Ureter (tissue), 1 donor: ENCODE measurements around the gene EN2. TPM values are rescaled to one million over a fixed set of nuclear protein-coding genes. Genes with fewer than 3 reads are reported as not detected.

Experiments used
- DNase-seq: peaks from one replicate; pipeline ENCODE4 v3.0.0-alpha.2; 2020; ENCODE audit warnings: low spot score
- total RNA-seq: library from RNA; stranded (reverse); gene quantifications from one replicate; pipeline ENCODE4 v1.2.4, GENCODE V29; 2023
- donor health status: DM: yes; HTN: yes; CAD: no.

Gene EN2
- total RNA-seq = not detected

DNA sequence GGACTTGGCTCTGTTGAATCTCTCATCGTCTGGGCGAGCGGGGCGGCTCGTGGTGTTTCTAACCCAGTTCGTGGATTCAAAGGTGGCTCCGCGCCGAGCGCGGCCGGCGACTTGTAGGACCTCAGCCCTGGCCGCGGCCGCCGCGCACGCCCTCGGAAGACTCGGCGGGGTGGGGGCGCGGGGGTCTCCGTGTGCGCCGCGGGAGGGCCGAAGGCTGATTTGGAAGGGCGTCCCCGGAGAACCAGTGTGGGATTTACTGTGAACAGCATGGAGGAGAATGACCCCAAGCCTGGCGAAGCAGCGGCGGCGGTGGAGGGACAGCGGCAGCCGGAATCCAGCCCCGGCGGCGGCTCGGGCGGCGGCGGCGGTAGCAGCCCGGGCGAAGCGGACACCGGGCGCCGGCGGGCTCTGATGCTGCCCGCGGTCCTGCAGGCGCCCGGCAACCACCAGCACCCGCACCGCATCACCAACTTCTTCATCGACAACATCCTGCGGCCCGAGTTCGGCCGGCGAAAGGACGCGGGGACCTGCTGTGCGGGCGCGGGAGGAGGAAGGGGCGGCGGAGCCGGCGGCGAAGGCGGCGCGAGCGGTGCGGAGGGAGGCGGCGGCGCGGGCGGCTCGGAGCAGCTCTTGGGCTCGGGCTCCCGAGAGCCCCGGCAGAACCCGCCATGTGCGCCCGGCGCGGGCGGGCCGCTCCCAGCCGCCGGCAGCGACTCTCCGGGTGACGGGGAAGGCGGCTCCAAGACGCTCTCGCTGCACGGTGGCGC, at the start of gene EN2:
TSS of gene EN2 (plus strand) at position 19 of the 767 bp plus-strand sequence. CDS start at position 268, 249 bp downstream.
- DNase-seq = no peak

DNA sequence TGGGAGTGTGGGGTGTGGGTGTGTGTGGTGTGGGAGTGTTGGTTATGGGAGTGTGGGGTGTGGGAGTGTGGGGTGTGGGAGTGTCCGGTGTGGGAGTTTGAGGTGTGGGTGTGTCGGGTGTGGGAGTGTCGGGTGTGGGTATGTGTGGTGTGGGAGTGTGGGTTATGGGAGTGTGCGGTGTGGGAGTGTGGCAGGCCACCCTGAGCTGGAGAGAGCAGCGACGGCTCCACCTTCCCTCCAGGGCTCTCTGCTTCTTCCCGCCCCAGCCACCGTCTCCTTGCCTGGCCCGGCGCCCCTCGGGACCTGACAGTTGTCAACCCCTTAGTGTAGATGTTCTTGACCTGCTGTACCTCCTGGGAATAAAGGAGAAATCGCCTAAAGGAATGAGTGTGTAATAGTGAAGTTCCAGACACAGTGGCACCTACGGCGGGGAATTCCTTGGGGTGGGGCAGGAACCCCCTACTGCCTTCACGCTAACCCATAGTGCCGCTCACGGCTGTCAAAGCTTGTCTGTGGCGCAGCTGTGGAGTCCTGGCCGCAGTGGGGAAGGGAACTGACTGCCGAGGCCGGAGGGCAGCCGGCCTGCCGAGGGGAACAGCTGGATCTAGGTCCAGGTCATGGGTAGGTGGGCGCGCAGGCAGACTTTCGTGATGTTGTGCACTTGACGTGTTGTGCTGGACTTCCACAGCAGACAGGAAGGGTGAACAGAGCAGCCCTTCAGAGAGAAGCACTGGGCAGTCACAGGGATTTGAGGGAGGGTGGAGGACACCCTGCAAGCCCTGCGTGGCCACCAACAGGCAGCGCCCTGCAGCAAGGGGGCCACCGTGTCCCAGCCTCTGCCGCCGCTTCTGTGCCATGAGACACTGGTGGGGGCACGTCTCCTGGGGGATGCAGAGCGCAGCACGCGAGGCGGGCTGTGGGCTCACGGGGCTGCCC, 49.0 kb upstream of the EN2 start:
- no peak for DNase-seq

DNA sequence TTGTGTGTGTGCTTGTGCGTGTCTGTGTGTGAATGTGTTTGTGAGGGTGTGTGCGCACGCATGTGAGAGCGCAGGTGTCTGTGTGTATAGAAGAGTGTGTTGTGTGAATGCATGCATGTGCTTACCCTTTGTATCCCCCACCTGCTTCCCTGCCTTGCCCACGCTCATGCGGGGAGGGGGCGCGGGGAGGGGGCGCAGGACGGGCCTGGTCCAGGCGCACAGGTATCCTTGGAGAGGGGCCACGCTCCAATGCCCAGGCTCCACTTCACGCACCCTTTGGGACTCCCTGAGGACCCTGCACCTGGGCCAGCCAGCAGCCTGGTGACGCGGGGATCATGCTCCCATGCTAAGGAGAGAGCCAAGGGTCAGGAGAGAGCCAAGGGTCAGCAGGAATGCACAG, 47.9 kb upstream of the EN2 start:
- no peak for DNase-seq

DNA sequence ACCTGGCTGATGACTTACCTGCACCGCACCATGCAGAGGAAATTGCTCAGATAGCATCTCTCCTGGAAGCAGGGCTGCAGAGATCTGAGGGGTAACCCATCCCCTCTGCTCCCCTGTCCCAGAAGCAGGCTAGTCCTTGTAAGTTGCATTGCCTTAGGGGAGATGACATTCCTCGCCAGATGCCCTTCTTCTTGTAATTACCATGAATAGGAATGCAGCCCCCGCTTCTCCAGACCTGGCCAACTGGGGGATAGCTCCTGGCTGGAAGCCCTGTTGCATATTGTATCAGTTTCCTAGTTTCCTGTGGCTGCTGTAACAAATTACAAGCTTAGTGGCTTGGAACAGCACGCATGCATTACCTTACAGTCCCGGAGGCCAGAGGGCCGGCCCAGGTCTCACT, 47.5 kb upstream of the EN2 start:
- no peak for DNase-seq

DNA sequence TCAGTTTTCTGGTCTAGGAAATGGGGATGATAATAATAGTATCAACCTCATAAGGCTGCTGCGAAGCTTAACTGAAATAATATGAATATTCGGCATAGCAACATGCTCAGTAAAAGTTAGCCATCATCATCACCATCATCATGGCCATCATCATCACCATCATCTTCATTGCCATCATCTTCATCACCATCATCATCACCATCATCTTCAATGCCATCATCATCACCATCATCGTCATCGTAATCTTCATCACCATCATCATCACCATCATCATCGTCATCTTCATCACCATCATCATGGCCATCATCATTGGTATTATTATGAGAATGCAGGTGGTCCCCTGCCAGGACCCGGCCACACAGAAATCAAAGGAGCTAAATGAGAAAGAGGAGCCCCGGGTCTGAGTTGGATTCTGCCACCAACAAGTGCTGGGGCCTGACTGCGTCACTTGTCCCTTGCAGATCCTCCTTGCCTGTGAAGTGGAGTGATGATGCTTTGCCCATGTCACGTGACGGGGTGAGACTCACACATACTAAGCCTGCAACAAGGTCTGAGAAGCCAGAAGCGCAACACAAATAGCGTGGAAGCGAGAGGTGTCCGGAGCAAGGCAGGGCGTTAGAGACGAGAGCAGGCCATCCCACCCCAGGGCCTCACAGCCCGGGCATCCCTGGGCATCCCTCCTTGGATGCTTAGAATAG, 46.1 kb upstream of the EN2 start:
- no peak for DNase-seq

DNA sequence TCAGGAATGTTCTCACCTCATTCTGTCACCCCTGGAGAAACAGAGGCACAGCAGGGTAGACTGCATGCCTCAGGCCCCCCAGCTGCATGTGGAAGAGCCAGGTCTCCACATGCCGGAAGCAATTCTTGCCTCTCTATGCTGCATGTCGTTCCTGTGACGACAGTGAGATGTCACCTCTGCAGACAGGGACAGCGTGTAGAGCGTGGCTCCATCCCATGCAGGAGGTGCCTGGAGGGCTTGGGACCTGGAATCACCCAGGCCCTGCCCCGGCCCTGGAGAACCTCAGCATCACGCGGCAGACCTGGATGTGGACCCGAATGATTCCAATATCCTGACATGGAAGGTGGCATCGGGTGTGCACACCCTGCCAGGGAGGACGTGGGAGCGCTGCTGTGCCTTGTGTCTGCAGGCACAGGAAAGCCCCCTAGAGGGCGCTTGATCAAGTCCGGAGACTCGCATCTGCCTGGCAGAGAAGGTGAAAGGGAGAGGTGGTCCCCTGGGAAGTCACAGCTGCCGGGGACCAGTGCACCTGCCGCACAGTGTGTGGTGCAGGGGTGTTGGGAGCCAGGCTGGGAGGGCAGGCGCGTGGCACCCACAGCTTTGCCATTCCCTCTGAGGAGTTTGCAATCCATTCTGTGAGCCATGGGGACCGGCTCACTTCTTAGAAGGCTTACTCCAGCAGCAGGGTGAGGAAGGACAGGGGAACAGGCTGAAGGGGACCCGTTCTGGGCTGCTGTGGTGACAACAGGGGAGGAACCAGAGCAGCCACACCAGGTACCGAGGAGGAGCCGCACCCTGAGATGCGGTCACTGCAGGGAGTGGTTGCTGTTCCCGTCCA, 45.3 kb upstream of the EN2 start:
- DNase-seq = no peak

DNA sequence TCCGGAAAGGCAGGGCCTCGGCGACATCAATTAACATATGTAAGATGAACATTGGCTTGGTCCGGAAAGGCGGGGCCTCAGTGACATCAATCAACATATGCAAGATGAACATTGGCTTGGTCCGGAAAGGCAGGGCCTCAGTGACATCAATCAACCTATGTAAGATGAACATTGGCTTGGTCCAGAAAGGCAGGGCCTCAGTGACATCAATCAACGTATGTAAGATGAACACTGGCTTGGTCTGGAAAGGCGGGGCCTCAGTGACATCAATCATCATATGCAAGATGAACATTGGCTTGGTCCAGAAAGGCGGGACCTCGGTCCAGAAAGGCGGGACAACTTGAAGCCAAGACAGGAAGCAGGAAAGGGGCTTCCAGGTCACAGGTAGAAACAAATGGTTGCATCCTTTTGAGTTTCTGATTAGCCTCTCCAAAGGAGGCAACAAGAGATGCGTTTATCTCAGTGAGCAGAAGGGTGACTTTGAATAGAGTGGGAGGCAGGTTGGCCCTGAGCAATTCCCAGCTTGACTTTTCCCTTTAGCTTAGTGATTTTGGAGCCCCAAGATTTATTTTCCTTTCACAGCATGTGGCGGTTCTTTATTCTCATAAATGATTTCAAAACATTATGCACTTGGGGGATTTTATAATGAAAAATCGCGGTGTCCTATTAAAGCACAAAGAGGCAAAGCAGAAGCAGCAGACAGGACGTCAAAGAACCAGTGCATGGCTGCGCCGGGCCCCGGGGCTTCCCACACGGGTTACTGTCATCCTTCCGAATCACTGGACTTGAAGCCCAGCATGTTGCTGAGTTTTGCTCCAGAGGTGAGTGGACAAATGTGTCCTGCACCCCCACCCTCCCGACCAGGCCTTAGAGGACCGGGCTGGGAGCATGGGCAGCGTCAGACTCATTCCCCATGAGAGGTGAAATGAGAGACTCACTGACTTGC, 43.1 kb upstream of the EN2 start:
- DNase-seq = no peak

DNA sequence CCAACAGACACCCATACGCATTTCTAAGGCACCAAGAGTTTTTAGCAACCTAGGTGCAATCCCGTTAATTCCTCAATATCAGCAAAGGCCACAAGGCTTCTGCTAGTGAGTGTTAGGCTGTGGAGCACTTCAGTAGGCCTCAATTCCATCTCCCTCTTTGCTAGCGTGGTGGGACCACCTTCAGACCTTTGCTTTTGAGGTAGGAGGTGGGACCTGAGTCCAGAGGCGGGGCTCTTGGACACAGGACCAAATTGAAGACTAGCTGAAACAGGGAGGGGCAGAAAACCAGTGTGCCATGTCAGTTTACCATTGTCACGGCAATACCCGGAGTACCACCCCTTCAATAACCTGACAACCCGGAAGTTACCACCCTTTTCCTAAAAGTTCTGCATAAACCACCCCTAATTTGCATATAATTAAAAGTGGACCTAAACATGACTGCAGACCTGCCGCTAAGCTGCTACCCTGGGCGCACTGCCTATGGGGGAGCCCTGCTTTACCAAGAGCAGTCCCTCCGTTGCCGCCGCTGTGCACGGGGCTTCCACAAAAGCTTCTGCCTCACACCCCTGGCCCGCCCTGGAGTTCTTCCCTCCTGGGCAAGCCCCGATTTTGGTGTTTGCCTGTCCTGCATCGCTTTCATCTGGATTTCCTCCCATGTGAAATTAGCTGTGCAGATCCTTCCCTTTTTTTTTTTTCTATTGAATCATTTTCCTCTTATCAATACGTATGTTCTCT, 41.1 kb upstream of the EN2 start:
- DNase-seq = no peak

DNA sequence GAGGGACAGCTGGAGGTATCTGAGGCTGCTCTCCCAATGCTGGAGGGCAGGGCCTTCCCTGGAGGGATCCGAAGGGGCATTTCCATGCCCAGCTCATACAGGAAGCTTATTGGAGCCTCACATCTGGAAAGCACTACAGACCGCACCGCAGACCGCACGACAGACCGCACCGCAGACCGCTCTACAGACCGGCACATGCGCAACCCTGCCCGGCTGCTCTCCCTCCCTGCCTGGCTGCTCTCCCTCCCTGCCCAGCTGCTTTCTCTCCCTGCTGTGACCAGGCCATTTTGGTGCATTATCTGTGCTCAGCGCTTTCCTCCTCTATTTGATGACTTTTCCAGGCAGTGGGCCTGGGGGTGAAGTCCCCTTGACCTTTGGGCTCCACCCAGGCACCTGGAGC, 39.6 kb upstream of the EN2 start:
- DNase-seq = no peak

DNA sequence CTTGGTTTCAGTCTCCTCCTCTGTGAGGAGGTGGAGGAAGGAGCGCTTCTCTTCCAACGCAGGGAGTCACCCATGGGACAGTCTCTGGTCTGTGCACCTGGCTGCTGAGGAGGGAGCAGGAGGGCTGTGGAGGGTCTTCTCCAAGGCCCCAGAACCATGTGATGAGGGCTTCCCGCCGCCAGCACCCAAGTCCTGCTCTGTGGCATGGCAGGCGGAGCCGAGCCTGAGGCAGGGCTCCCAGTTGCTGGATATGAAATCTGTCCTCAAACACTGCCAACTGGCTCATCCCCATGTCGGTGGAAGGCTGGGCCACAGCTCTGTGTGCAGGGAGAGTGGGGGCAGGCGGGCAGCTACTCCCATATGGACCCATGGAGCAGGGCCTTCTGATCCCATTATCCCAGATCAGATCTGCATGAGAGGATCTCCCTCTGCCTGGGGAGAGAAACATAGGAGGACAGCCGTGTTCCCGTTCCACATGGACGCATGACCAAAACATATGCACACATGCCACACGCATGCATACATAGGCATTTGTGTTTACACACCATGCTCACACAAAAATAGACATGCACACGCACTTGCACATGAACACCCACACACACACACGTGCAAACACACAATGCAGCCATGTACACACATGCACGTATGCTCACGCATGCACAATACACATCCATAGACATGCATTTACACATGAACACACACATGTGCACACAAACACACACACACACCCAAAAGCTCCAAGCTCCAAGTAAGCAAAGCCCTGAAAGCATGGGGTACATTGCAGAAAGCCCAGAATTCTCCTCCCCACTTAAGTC, 38.8 kb upstream of the EN2 start:
- no peak for DNase-seq

DNA sequence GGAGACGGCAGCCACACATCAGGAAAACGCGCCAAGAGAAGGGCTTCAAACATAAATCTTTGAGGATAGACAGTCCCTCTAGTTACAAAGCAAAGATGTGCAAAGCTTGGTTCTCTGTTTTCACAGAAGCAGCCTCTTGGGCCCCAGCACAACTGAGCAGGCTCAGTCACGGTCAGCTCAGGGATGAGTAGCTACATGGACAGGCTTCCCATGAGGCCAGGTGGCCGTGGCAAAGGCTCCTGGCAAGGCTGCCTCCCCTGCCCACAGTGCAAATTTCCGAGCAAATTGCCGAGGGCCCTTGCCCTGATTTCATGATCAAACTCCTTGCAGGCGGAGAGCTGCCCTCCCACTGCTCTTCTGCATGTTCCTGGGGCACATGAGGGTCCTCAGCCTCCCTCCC, 37.8 kb upstream of the EN2 start:
- no peak for DNase-seq

DNA sequence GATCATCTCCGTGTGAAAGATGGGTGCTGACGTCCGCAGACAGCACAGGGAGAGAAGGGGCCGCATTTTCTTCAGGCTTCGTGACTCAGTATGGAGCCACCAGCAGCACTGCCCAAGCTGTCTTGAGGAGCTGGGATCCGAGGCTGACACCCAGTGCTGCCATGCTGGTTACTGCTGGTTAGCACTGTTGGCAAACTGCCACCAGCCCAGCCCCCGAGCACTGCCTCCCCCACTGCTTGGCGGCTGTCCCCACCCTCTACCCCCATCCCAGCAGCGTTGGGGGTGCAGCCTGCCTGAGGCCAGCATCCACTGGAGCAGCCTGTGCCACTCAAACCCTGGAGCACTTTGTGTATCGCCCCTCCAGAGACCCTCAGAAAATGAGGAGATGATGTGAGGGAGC, 35.8 kb upstream of the EN2 start:
- DNase-seq = no peak

DNA sequence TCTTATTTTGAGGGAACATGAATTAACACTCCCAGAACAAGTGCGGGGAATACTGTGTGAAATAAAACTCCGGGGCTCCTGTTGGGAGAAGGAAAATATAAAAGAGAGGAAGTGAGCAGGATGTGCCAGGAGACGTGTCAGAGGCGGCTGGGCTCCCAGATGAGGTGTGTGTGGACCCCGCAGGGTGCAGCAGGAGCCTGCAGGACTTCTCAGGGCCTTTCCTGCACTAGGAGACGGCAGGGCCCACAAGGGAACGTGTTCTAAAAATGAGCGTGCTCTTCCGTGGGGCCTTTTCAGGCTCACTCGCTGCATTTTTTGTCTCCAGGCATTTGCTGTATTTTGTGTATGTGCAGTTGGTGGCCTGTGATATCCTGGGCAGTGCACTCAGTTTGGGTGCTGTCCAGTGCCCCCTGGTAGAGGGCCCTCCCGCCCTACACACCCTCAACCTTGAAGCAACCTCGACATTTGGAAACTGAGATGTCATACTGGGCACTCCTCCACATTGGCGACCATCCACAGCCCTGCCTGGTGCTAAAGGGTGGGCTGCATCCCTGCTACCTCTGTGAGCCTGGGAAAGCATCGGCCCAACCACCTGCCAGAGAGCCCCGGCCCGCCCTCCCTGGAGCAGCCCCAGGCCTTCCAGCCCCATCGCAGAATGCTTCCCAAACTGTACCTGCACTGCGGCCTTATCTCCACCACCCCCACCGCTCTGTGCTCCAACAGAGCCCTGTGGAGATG, 35.2 kb upstream of the EN2 start:
- DNase-seq = no peak

DNA sequence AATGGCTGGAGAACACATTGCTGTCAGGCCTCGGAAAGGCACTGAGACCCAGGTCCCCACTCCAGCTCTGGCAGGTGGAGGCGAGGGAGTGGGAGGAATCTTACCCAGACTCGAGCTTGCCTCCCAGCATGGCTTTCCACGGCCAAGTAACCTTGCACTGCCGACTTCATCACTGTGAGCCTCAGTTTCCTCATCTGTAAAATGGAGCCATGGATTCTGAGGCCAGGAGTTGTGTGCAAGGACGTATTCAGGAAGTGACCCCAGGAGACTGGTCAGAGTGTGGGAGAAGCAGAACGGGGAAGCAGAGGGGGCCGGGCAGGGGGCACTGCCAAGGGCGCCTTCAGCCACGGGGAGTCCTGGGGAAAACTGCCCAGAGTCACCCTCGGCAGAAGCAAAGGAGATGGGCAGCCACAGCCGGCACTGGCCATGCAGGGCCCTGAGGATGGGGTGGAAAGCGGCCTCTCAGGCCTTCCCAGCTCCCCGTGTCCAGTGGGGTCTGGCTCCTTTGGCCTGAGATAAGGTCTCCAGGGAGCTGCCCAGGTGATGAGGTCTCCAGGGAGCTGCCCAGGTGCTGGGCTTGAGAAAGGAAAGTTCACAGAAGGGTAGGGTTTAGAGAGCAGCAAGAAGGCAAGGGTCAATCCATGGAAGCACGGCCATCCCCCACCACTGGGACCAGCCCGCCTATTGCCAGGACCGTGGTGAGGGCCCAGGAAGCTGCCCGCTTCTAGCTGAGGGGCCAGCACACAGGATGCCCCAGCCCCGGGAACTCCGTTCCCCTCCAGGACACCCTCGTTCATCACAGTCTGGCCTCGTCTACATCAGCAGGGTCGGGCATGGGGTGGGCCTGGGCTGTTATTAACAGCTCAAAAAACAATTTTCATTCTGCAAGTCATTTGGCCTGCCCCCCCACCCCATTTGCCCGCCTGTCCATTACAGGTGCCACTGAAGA, 34.3 kb upstream of the EN2 start:
- DNase-seq = no peak

DNA sequence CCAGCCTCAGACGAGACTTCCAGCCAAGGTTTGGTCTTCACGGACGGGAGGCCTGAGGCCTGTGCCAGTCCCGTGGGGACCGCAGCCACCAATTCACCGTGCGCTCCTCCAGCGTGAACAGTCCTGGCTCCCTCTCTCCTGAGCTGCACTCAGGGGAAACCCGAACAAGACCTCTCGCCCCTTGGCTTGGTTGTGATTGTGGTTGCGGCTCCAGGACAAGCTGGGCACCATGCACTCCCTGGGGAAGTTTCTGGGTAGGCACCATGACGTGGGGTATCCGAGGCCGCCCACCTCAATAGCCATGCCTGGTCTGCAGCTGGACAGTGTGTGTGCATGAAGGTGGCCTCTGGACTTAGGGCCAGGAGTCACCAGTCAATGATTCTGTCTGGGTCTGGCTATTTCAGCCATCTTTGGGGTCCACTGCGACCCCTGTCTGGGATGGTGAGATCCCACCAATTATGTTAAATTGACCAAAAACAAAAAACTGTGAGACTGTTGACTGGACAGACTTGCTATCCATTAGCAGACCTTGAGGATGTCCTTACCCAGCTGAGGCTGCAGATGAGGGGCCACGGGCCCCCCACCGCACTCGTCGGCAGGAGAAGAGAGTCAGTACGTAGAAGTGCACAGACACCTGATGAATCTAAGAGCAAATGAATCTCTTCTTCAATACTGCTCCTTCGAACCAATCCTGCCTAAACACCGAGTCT, 33.5 kb upstream of the EN2 start:
- no peak for DNase-seq

DNA sequence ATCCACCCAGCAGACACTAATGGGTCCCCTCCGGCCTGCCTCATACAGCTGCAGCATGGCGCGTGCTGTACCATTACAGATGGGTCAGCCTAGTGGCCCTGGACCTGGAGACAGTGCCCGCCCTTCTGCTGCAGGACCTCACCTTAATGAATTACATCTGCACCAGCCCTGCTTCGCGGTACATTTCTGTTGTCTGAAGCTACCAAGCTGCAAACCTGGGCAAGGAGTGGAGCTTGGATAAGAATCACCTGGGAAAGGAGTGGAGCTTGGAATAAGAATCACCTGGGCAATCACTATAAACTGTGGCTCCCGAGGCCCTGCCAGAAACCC, 33.0 kb upstream of the EN2 start:
- no peak for DNase-seq
